Astrocyte of the cerebellum (primary cell): ENCODE measurements around the gene CUX1.

Experiments used
- DNase-seq: peaks from one replicate; pipeline ENCODE4 v3.0.0-alpha.2; 2011; ENCODE audit warnings: low read depth
- H3K4me3 ChIP-seq: 2 replicates; pipeline ENCODE4 v1.5.1; 2011; ENCODE audit warnings: mild to moderate bottlenecking, low read depth, low read length, moderate library complexity
- CTCF ChIP-seq: IDR thresholded peaks from 2 replicates; pipeline ENCODE4 v1.5.1; 2012; ENCODE audit warnings: low read length, low read depth, moderate library complexity, mild to moderate bottlenecking; ENCODE audit errors: missing control alignments
- in situ Hi-C: cut with HindIII; loops from 2 replicates; pipeline ENCODE4 v1.10.0; 2017; ENCODE audit warnings: low sequenced_read_pairs

The CUX1 gene

GRCh38 chr7:101957744-101958525, 140.5 kb downstream of the CUX1 start:
- no peak for DNase-seq
- H3K4me3 ChIP-seq = no peak overlapping the region
- no peak for TF ChIP-seq CTCF
- in situ Hi-C loops = no loop called here

GRCh38 chr7:101959342-101959741, 141.9 kb downstream of the CUX1 start:
- in situ Hi-C loops = no loop called here
- no peak overlapping the region for H3K4me3 ChIP-seq
- no peak for TF ChIP-seq CTCF
- DNase-seq = no peak

- no peak overlapping the region for H3K4me3 ChIP-seq
- no peak for DNase-seq
- no peak for TF ChIP-seq CTCF
- in situ Hi-C loops = no loop called here
These were observed 142.4 kb downstream of the CUX1 start for GRCh38 chr7:101959829-101960228.

GRCh38 chr7:101960323-101960722, 142.9 kb downstream of the CUX1 start:
- in situ Hi-C loops = no loop called here
- H3K4me3 ChIP-seq = no peak overlapping the region
- no peak for TF ChIP-seq CTCF
- DNase-seq = no peak

GRCh38 chr7:101960985-101961708, 143.7 kb downstream of the CUX1 start:
- no peak overlapping the region for H3K4me3 ChIP-seq
- no peak for TF ChIP-seq CTCF
- in situ Hi-C loops = no loop called here
- no peak for DNase-seq

- in situ Hi-C loops = no loop called here
- no peak for TF ChIP-seq CTCF
- no peak overlapping the region for H3K4me3 ChIP-seq
- DNase-seq = no peak
These were observed 144.4 kb downstream of the CUX1 start for GRCh38 chr7:101961811-101962210.
